K562 (cell line): ENCODE data around the gene TAF5. TPM values are rescaled to one million over a fixed set of nuclear protein-coding genes. Genes with fewer than 3 reads are reported as not detected.
A peak's percentile ranks its signal among the peaks of the same experiment; 100 is the strongest.

Experiments
- ATAC-seq: fragments of 200-7000 bp; cut with Tn5 transposase; 3 replicates; pipeline ENCODE4 v1.9.1; 2020; ENCODE audit warnings: moderate library complexity
- Bru-seq: library from RNA; stranded (reverse); fragments of 400-500 nt; gene quantifications from one replicate; lab custom pipeline; 2021; lab: Mats Ljungman, UMichigan
- BruChase-seq, 2 experiments: library from RNA; stranded (reverse); fragments of 400-500 nt; gene quantifications; one replicate each; lab custom pipeline; 2021; lab: Mats Ljungman, UMichigan
- BruUV-seq: library from RNA; stranded (reverse); fragments of 400-500 nt; replicated peaks from 2 replicates; lab custom pipeline; 2021; lab: Mats Ljungman, UMichigan
- CTCF ChIA-PET: fragments of 300-600 bp; formaldehyde crosslinking; extraction: SDS; loops from one replicate; lab custom pipeline; 2021; ENCODE audit warnings: low intra/inter-chr PET ratio; lab: Yijun Ruan, JAX
- POLR2A ChIA-PET: fragments of 300-600, 350-650 bp; sonication (Branson Sonifier 250); formaldehyde crosslinking; extraction: SDS; loops from one replicate; lab custom pipeline; 2021; ENCODE audit warnings: antibody characterized with exemption, inconsistent platforms; lab: Yijun Ruan, JAX
- DNase-seq, 4 experiments: peaks; one replicate each; pipeline versions ENCODE4 v3.0.0 to v3.0.0-alpha.2; 2011 to 2018; ENCODE audit warnings: low spot score in 3 of 4, mixed read lengths in 3 of 4; ENCODE audit errors: extremely low read depth in 1 of 4
- FAIRE-seq: peaks from 2 replicates; lab custom pipeline; 2011; peaks lifted over from hg19 to GRCh38; lab: Jason Lieb, UNC
- H2AFZ ChIP-seq: 2 replicates; pipeline ENCODE4 v1.6.0; 2011; ENCODE audit warnings: low read depth, low read length, control low read depth, inconsistent platforms
- H3K27ac ChIP-seq: fragments of 200-600 bp; 3 replicates; pipeline ENCODE4 v1.8.0; 2011; ENCODE audit warnings: low read depth, mild to moderate bottlenecking, control low read depth, inconsistent platforms, low read length, moderate library complexity, mixed read lengths; ENCODE audit errors: extremely low read depth
- H3K27me3 ChIP-seq, 2 experiments: fragments of 300-600 bp in 1 of 2; 2 replicates in 1 of 2; 3 replicates in 1 of 2; pipeline versions ENCODE4 v1.6.0 to v1.8.0; 2011; ENCODE audit warnings: inconsistent platforms in 2 of 2, low read length in 2 of 2, mild to moderate bottlenecking in 1 of 2, mixed read lengths in 1 of 2, moderate library complexity in 1 of 2; ENCODE audit not compliant: control insufficient read depth in 2 of 2, insufficient read depth in 2 of 2
- H3K36me3 ChIP-seq: fragments of 300-600 bp; 3 replicates; pipeline ENCODE4 v1.8.0; 2011; ENCODE audit warnings: mild to moderate bottlenecking, low read length, inconsistent platforms; ENCODE audit not compliant: control insufficient read depth, insufficient read depth
- H3K4me1 ChIP-seq, 2 experiments: fragments of 200-600 bp in 1 of 2; replicated peaks in 1 of 2; 2 replicates in 1 of 2; 3 replicates in 1 of 2; pipeline versions ENCODE4 v1.5.1 to v1.8.0; 2011; ENCODE audit warnings: inconsistent platforms in 2 of 2, low read length in 2 of 2, mild to moderate bottlenecking in 1 of 2, mixed read lengths in 1 of 2, moderate library complexity in 1 of 2; ENCODE audit not compliant: control insufficient read depth in 2 of 2, insufficient read depth in 2 of 2
- H3K4me2 ChIP-seq: 2 replicates; pipeline ENCODE4 v1.6.1; 2011; ENCODE audit warnings: low read length, control low read depth, inconsistent platforms, mixed read lengths; ENCODE audit not compliant: insufficient read depth
- H3K4me3 ChIP-seq: fragments of 200-600 bp; sonication (generic), shearing (Covaris generic); 2 replicates; pipeline ENCODE4 v1.5.1; 2016; ENCODE audit warnings: control low read depth, inconsistent platforms
- H3K79me2 ChIP-seq: fragments of 200-600 bp; 3 replicates; pipeline ENCODE4 v1.8.0; 2011; ENCODE audit warnings: low read length, inconsistent platforms; ENCODE audit not compliant: control insufficient read depth, insufficient read depth
- H3K9ac ChIP-seq, 2 experiments: 2 replicates each; pipeline versions ENCODE4 v1.6.0 to v1.6.1; 2011; ENCODE audit warnings: low read depth in 2 of 2, low read length in 2 of 2, control low read depth in 1 of 2, inconsistent platforms in 1 of 2, mild to moderate bottlenecking in 1 of 2, mixed read lengths in 1 of 2; ENCODE audit not compliant: insufficient read depth in 1 of 2
- H3K9me1 ChIP-seq: one replicate; pipeline ENCODE4 v1.6.0; 2011; ENCODE audit warnings: inconsistent platforms, mild to moderate bottlenecking, low read length, moderate library complexity; ENCODE audit not compliant: control insufficient read depth, insufficient read depth
- H3K9me3 ChIP-seq: replicated peaks from 2 replicates; pipeline ENCODE4 v1.5.1; 2011; ENCODE audit warnings: low read depth, low read length, inconsistent platforms; ENCODE audit not compliant: control insufficient read depth, insufficient read depth
- H4K20me1 ChIP-seq: replicated peaks from 2 replicates; pipeline ENCODE4 v1.6.1; 2011; ENCODE audit warnings: low read length, inconsistent platforms, mixed read lengths; ENCODE audit not compliant: control insufficient read depth, insufficient read depth
- E4F1 ChIP-seq: fragments of 250-450 bp; sonication (Bioruptor Pico); IDR thresholded peaks from 2 replicates; pipeline ENCODE4 v1.5.0; 2021; ENCODE audit warnings: mild to moderate bottlenecking, borderline replicate concordance
- FOXP1 ChIP-seq: sonication (generic); formaldehyde crosslinking; IDR thresholded peaks from 2 replicates; pipeline ENCODE4 v1.8.0; 2022; ENCODE audit warnings: mild to moderate bottlenecking, missing genetic modification reagents
- GABPA ChIP-seq: fragments of 200-800 bp; sonication (Bioruptor generic); conservative IDR thresholded peaks from 2 replicates; pipeline ENCODE4 v1.6.1; 2016; ENCODE audit warnings: low read depth, missing genetic modification characterization, missing compliant biosample characterization
- HCFC1 ChIP-seq: IDR thresholded peaks from 2 replicates; pipeline ENCODE4 v1.6.1; 2012; ENCODE audit warnings: low read depth, low read length, improper control_type of control experiment
- RBFOX2 ChIP-seq: fragments of 200-400 bp; formaldehyde crosslinking; IDR thresholded peaks from 2 replicates; pipeline ENCODE4 v1.6.1; 2017; ENCODE audit warnings: low read depth, mild to moderate bottlenecking, low read length, moderate library complexity
- TAF7 ChIP-seq: fragments of 450-650 bp; IDR thresholded peaks from 2 replicates; pipeline ENCODE4 v1.6.1; 2016; ENCODE audit warnings: missing genetic modification characterization, missing compliant biosample characterization
- ZC3H4 ChIP-seq: sonication (generic); formaldehyde crosslinking; IDR thresholded peaks from 2 replicates; pipeline ENCODE4 v1.9.0; 2021; ENCODE audit warnings: missing genetic modification reagents, borderline replicate concordance
- ZNF224 ChIP-seq: sonication (generic); formaldehyde crosslinking; IDR thresholded peaks from 2 replicates; pipeline ENCODE4 v1.8.0; 2022; ENCODE audit warnings: mild to moderate bottlenecking, missing genetic modification reagents
- WGBS: fragments of 100-300 bp; shearing (Covaris generic); methylation state at CpG from one replicate; pipeline ENCODE4 v1.1.6; 2016; ENCODE audit warnings: low coverage, mixed read lengths; ENCODE audit not compliant: insufficient coverage; ENCODE audit errors: missing lambda C conversion rate; 5-methylcytosine and 5-hydroxymethylcytosine counted together
- in situ Hi-C: fragments of 300-500 bp; cut with MboI; formaldehyde crosslinking; loops from 4 replicates; pipeline ENCODE4 v1.15.0; 2018; ENCODE audit warnings: inconsistent platforms, mixed read lengths
- intact Hi-C: fragments of 100-400 bp; cut with micrococcal nuclease; formaldehyde crosslinking; loops from 2 replicates; pipeline ENCODE4 v1.14.2; 2022
- long read RNA-seq, 3 experiments: library from polyadenylated mRNA in 2 of 3; library from RNA in 1 of 3; unstranded in 2 of 3; stranded (forward) in 1 of 3; transcript quantifications; one replicate each; pipeline ENCODE4 v2.0.0, GENCODE V29; 2019 to 2022
- polyA minus RNA-seq, 3 experiments: library from RNA; depleted of rRNA, polyadenylated mRNA; stranded (reverse); fragments of >200 nt; gene quantifications; 2 replicates each; pipeline ENCODE4 v1.2.3, GENCODE V29; 2011
- polyA plus RNA-seq, 8 experiments: library from polyadenylated mRNA; depleted of rRNA in 4 of 8; stranded (reverse) in 5 of 8; unstranded in 3 of 8; fragments of >200 nt; fragmentation: Nextera tagmentation in 2 of 8; fragmentation: Illumina TruSeq in 1 of 8; extraction: Ambion mirVana in 2 of 8; extraction: Trizol in 1 of 8; gene quantifications; 2 replicates each; pipeline versions ENCODE4 v1.2.1 to v1.2.3, GENCODE V29; 2011 to 2014; ENCODE audit warnings: inconsistent platforms in 1 of 8, missing spikeins in 1 of 8
- total RNA-seq, 7 experiments: library from RNA; depleted of rRNA in 6 of 7; stranded (reverse); fragments of >200 nt in 6 of 7; fragmentation: Illumina TruSeq in 2 of 7; extraction: Trizol in 2 of 7; gene quantifications; 2 replicates each; pipeline versions ENCODE4 v1.2.1 to v1.2.3, GENCODE V29; 2011 to 2021; ENCODE audit warnings: low replicate concordance in 1 of 7

The TAF5 gene
- total RNA-seq (2011; cell fraction: chromatin; rRNA removed; ENCODE audit: low replicate concordance), result 3.6 and 8.5 TPM in 2 replicates
- total RNA-seq (2011; cell fraction: nucleolus; rRNA removed), result 3.5 and 3.7 TPM in 2 replicates
- 3.6 and 4.4 TPM in 2 replicates for total RNA-seq (2011; cell fraction: nucleoplasm; rRNA removed)
- 8.0 and 12.0 TPM in 2 replicates for total RNA-seq (2014; rRNA removed)
- 11.6 and 12.5 TPM in 2 replicates for total RNA-seq (2014; rRNA removed; fragmentation: Illumina TruSeq; extraction: Trizol)
- 11.2 and 11.9 TPM in 2 replicates for total RNA-seq (2015; rRNA removed; fragmentation: Illumina TruSeq; extraction: Trizol)
- total RNA-seq (2021), result 9.3 TPM in 2 replicates
- polyA plus RNA-seq (2011; rRNA removed), result 8.9 and 11.9 TPM in 2 replicates
- 4.3 and 5.8 TPM in 2 replicates for polyA plus RNA-seq (2011; cell fraction: cytosol; rRNA removed)
- polyA plus RNA-seq (2011; cell fraction: nucleus; rRNA removed), result 3.5 and 5.0 TPM in 2 replicates
- 4.3 and 6.6 TPM in 2 replicates for polyA plus RNA-seq (2012)
- polyA plus RNA-seq (2014; fragmentation: Illumina TruSeq; extraction: Trizol), result 7.9 and 9.9 TPM in 2 replicates
- polyA plus RNA-seq (2014; fragmentation: Nextera tagmentation; extraction: Ambion mirVana), result 1 to 10 TPM; 4.2 to 5.5 TPM
- polyA plus RNA-seq (2014; rRNA removed), result 6.5 and 8.2 TPM in 2 replicates
- polyA minus RNA-seq (2011; rRNA and poly(A)+ RNA removed), result 13.5 and 15.1 TPM in 2 replicates
- polyA minus RNA-seq (2011; cell fraction: cytosol; rRNA and poly(A)+ RNA removed), result 5.6 and 6.3 TPM in 2 replicates
- polyA minus RNA-seq (2011; cell fraction: nucleus; rRNA and poly(A)+ RNA removed), result 2.7 and 4.7 TPM in 2 replicates
- percentile 58 among the genes with signal in this experiment for Bru-seq, nascent RNA
- percentile 65 among the genes with signal in this experiment for BruChase-seq, experiment 1, labeled RNA remaining after a 2-hour chase
- BruChase-seq, experiment 2, labeled RNA remaining after a 6-hour chase, result percentile 67 among the genes with signal in this experiment
- long read RNA-seq, experiment 1, transcript TAF5-201 (11 exons, 3,268 nt), result major isoform, 89 of 131 reads
- long read RNA-seq, experiment 1, partial matches to known transcripts, result 22 of 131 reads
- long read RNA-seq, experiment 1, other reads (novel, unspliced or antisense), result 20 of 131 reads
- long read RNA-seq, experiment 2, transcript TAF5-201 (11 exons, 3,268 nt), result major isoform, 7 of 17 reads
- long read RNA-seq, experiment 2, partial matches to known transcripts, result 3 of 17 reads
- long read RNA-seq, experiment 2, other reads (novel, unspliced or antisense), result 7 of 17 reads
- long read RNA-seq, experiment 3, transcript TAF5-201 (11 exons, 3,268 nt), result major isoform, 10 of 15 reads
- long read RNA-seq, experiment 3, partial matches to known transcripts, result 5 of 15 reads
- long read RNA-seq, experiment 3, other reads (novel, unspliced or antisense), result 0 of 15 reads

- intact Hi-C loops, result loop anchor here (1.0 kb wide), 1 partner anchor 27 kb away; no protein-coding TSS in a partner anchor
- Histone ChIP-seq H3K79me2 (peaks cover 31% of the 10 kb centered on the region), H3K36me3 (peaks cover 2% of the 10 kb centered on the region; the same call in 1 of the 3 replicates), H3K4me1 (peaks cover 0 to 9% of the 10 kb centered on the region in 2 experiments; a peak in 3 of 5 replicates), H3K9me1 (no peaks in the 10 kb centered on the region), H3K9me3 (no peaks in the 10 kb centered on the region), H3K27ac (peak within 1 kb of the TSS; percentile 81), H3K4me2 (peak within 1 kb of the TSS; percentile 88), H2AFZ (peak within 1 kb of the TSS; percentile 90), H3K9ac (peak within 1 kb of the TSS; percentile 83 to 97), H4K20me1 (no peaks in the 10 kb centered on the region), H3K4me3 (peak within 1 kb of the TSS; percentile 93), H3K27me3 (no peaks in the 10 kb centered on the region)
- ChIA-PET CTCF (interaction anchor here (0.6 to 0.7 kb wide), 2 partner anchors 214 to 230 kb away, joined by 3 to 4 read pairs; no protein-coding TSS in a partner anchor), POLR2A (interaction anchor here (0.6 to 1.3 kb wide), 4 partner anchors 9 to 28 kb away, joined by 3 to 6 read pairs (median 4); partner anchors contain the start of genes ATP5MK and PDCD11)
- in situ Hi-C loops, result no loop called here
- BruUV-seq, result no TSS peak
- under 1% methylated on average over 51 of the region's 81 CpGs for WGBS
- DNase-seq, result peak; percentile 79 to 94 (median 84)
- ATAC-seq, result peak; percentile 87
- peak; percentile 99 for FAIRE-seq
- TF ChIP-seq FOXP1 (CRISPR knock-in tag) (peak; percentile 61; the same call in 1 of the 2 replicates), ZC3H4 (CRISPR knock-in tag) (no peak), HCFC1 (peak; percentile 57), TAF7 (peak; percentile 99), GABPA (peak; percentile 50), ZNF224 (CRISPR knock-in tag) (no peak), RBFOX2 (peak; percentile 82), E4F1 (CRISPR knock-in tag) (peak; percentile 98)
These were observed at the start of gene TAF5 for GRCh38 chr10:103367782-103368518. Gene TAF5, plus strand, starts transcription at chr10:103367976. Its CDS starts 14 bp downstream, at chr10:103367990.
